GM18867 (cell line): ENCODE results near the gene EAF2.
"Not testable (repeated sequence)": the region's sequence is repeated elsewhere in the genome, so short reads cannot be mapped to it uniquely, and the experiment has no call there.

Experiments used
- ATAC-seq: cut with Tn5 transposase; IDR thresholded peaks from one replicate; pipeline ENCODE4 v1.9.1; 2021; ENCODE audit warnings: mild to moderate bottlenecking, moderate library complexity; ENCODE audit not compliant: unreplicated experiment

Gene EAF2

GRCh38 chr3:121857778-121858177 is 22.8 kb downstream of the EAF2 start:
- not testable (repeated sequence) for ATAC-seq

GRCh38 chr3:121863247-121863646 is 28.2 kb downstream of the EAF2 start:
- ATAC-seq = not testable (repeated sequence)

GRCh38 chr3:121863801-121864200 is 28.8 kb downstream of the EAF2 start:
- ATAC-seq = no peak

- ATAC-seq = no peak
Observed at GRCh38 chr3:121869736-121870135, 34.7 kb downstream of the EAF2 start.

GRCh38 chr3:121870717-121871116 is 35.7 kb downstream of the EAF2 start:
- ATAC-seq = no peak

GRCh38 chr3:121871430-121871829 is 36.4 kb downstream of the EAF2 start:
- ATAC-seq = no peak

- ATAC-seq = no peak
Observed at GRCh38 chr3:121878411-121878810, 43.4 kb downstream of the EAF2 start.

- no peak for ATAC-seq
Observed at GRCh38 chr3:121883507-121883906, 48.5 kb downstream of the EAF2 start.

- no peak for ATAC-seq
Observed at GRCh38 chr3:121885386-121885785, 50.4 kb downstream of the EAF2 start.

- ATAC-seq = no peak
Observed at GRCh38 chr3:121894301-121894990, 59.4 kb downstream of the EAF2 start, which contains the start of gene SLC15A2. TSS of gene SLC15A2 (plus strand) at chr3:121894401. CDS start at chr3:121894477, 76 bp downstream.

- ATAC-seq = no peak
Observed at GRCh38 chr3:121895121-121895520, 60.1 kb downstream of the EAF2 start.

GRCh38 chr3:121895736-121896135 is 60.7 kb downstream of the EAF2 start:
- no peak for ATAC-seq

- ATAC-seq = no peak
Observed at GRCh38 chr3:121896823-121897222, 61.8 kb downstream of the EAF2 start.

GRCh38 chr3:121897296-121897695 is 62.3 kb downstream of the EAF2 start:
- ATAC-seq = no peak

- ATAC-seq = no peak
Observed at GRCh38 chr3:121913305-121913990, 78.4 kb downstream of the EAF2 start.

- ATAC-seq = no peak
Observed at GRCh38 chr3:121914081-121914998, 79.3 kb downstream of the EAF2 start.

GRCh38 chr3:121916189-121916588 is 81.2 kb downstream of the EAF2 start:
- no peak for ATAC-seq

GRCh38 chr3:121918779-121919483 is 83.9 kb downstream of the EAF2 start:
- ATAC-seq = no peak

- ATAC-seq = no peak
Observed at GRCh38 chr3:121924734-121925133, 89.7 kb downstream of the EAF2 start.

GRCh38 chr3:121926380-121926779 is 91.4 kb downstream of the EAF2 start:
- no peak for ATAC-seq
